ENCODE results near the gene RPS6KL1.
A peak's percentile ranks its signal among the peaks of the same experiment; 100 is the strongest.

The RPS6KL1 gene

GRCh38 chr14:74902941-74903705 is 19.9 kb downstream of the RPS6KL1 start:
- DNase-seq: no peak
- in situ Hi-C loops (cut with MboI; ENCODE audit: low pct_unique_long_range_greater_than_20kb, low sequenced_read_pairs): loop anchor here (25.0 kb wide), 1 partner anchor 184 kb away; no protein-coding TSS in a partner anchor

DNA sequence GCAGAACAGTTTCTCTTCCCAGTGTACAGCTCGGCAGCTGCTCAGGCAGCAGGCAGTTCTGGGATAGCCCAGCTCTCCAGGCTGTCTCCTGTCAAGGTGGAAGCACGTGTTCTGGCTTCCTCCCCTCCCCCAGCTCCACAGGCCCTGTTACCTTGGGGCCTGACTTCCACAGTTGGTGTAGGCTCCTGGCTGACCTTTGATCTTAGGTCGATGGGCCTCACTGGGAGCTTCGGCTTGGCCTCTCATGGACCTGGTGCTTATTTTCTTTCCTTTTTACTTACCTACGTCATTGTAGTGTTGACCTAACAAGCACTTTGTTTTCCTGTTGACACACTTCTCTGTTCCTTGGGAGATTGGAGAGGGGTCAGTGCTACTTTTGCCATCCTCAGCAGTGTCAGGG is 24.4 kb downstream of the RPS6KL1 start:
- DNase-seq: no peak
- in situ Hi-C loops (cut with MboI; ENCODE audit: low pct_unique_long_range_greater_than_20kb, low sequenced_read_pairs): no loop called here

DNA sequence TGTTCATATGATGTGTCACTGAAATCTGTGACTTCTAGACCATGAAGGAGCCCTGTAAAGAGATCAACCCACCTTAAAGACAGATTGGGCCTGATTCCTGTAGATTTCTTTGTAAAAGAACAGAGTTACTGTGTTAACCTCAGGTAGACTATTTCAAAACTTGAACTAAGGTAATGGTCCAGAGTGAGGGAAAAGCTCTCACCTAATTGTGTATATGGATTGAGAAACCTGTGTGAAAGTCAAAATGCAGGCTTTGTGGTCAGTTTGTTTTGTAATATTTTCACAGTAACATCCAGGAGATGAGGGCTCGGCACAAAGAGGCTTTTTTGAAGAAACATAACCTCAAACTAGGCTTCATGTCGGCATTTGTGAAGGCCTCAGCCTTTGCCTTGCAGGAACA is 25.0 kb downstream of the RPS6KL1 start:
- in situ Hi-C loops (cut with MboI; ENCODE audit: low pct_unique_long_range_greater_than_20kb, low sequenced_read_pairs): no loop called here
- no peak for DNase-seq

GRCh38 chr14:74897642-74898041 is 25.4 kb downstream of the RPS6KL1 start:
- in situ Hi-C loops (cut with MboI; ENCODE audit: low pct_unique_long_range_greater_than_20kb, low sequenced_read_pairs): no loop called here
- no peak for DNase-seq

GRCh38 chr14:74896400-74896799 is 26.7 kb downstream of the RPS6KL1 start:
- in situ Hi-C loops (cut with MboI; ENCODE audit: low pct_unique_long_range_greater_than_20kb, low sequenced_read_pairs): no loop called here
- DNase-seq: no peak

GRCh38 chr14:74893614-74894091 is 29.4 kb downstream of the RPS6KL1 start:
- DNase-seq: peak; percentile 40
- in situ Hi-C loops (cut with MboI; ENCODE audit: low pct_unique_long_range_greater_than_20kb, low sequenced_read_pairs): no loop called here

- in situ Hi-C loops (cut with MboI; ENCODE audit: low pct_unique_long_range_greater_than_20kb, low sequenced_read_pairs): no loop called here
- DNase-seq: no peak
Observed at GRCh38 chr14:74892745-74893144, 30.3 kb downstream of the RPS6KL1 start.

- no peak for DNase-seq
- in situ Hi-C loops (cut with MboI; ENCODE audit: low pct_unique_long_range_greater_than_20kb, low sequenced_read_pairs): no loop called here
Observed at GRCh38 chr14:74891870-74892269, 31.2 kb downstream of the RPS6KL1 start.

DNA sequence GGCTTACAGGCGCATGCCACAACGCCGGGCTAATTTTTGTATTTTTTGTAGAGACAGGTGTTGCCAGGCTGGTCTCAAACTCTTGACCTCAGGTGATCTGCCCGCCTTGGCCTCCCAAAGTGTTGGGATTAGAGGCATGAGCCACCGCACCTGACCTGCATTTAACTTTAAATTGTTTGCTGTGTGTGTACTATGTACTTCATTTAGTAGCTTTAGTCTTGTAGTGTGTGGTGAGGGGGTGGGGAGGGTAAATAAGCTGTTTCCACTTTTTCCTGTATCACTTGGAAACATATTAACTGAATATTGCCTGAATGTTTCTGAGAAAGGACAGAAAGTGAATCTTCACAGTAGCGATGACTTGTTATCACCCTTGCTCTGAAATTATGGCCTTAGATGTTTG is 32.8 kb downstream of the RPS6KL1 start:
- in situ Hi-C loops (cut with MboI; ENCODE audit: low pct_unique_long_range_greater_than_20kb, low sequenced_read_pairs): no loop called here

DNA sequence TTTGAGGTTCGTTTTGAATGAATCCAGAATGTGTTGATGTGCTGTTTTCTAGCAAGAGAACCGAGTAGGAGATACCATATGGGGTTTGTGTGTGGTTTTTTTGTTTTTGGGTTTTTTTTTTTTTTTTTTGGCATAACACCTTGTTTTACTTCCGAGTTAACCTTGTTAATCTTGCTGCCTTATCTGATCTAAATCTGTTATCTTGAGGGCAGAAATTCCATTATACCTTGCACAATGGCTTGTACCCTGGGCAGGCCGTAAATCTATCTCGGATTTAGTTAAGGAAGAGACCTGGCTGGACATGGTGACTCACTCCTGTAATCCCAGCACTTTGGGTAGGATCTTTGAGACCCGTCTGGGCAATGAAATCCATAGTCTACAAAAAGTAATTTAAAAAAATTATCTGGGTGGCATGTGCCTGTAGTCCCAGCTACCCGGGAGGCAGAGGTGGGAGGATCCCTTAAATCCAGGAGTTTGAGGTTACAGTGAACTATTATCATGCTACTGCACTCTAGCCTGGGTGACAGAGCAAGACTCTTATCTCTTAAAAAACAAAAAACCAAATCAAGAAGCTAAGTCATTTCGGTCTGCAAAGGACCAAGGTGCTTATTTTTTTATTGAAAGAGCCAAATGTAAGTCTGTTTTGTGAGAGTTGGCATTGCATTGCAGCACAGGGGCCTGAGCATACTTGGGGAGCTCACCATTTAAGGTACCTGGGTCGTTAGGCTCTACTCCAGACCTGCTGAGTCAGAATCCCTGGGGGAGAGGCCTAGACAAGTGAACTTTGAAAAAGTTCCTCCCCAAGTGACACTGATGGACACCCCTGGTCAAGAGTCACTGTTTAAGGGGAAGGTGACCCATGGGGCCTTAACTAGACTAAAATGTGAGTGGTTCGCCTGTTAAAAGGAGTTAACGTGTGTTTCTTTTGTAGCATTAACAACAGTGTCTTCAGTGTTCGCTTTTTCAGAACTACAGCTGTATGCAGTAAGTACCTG is 34.6 kb downstream of the RPS6KL1 start:
- in situ Hi-C loops (cut with MboI; ENCODE audit: low pct_unique_long_range_greater_than_20kb, low sequenced_read_pairs): no loop called here
- DNase-seq: no peak

More for the DNA sequence above, 32.8 kb downstream of the RPS6KL1 start:
- no peak for DNase-seq

- DNase-seq: no peak
- in situ Hi-C loops (cut with MboI; ENCODE audit: low pct_unique_long_range_greater_than_20kb, low sequenced_read_pairs): no loop called here
Observed at GRCh38 chr14:74886001-74886400, 37.1 kb downstream of the RPS6KL1 start.

DNA sequence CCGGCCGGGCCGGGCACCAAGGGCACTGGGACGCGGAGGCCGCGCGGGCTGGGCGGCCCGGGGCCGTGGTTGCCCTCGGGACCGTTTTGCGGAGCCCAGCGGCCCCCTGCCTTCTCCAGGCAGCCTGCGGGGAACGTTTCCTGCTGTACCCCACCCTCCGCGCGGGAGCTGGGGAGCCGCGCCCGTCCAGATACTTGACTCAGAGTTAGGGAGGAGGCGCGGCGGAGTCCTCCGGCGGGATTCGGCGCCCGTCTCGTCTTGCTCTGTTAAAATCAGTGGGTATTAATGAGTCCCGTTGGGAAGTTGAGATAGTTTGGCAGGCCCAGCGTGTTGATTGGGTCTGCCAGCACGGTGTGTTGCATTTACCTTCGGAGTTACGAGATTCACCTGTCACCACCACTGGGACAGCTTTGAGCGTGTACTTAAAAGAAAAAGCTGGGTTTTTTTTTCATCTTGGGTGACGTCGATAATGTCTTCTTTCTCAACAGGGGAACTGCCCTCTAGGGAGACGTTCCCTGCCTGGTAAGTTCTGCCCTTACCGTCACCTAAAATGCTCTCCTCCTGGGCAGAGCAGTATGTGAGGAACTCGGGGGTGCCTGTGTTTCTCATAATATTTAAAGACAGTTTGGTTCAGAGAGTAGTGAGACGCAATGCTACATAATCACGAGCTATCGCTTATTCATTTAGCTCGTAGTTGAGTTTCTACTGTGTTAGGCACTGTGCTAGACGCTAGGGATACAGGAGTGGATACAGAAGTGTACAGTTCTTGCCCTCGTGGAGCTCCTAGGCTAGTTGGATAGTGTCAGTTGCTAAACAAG is 40.7 kb downstream of the RPS6KL1 start:
- DNase-seq: peak; percentile 49

GRCh38 chr14:74881431-74882102 is 41.5 kb downstream of the RPS6KL1 start, which contains the start of gene DLST:
Gene DLST, plus strand, starts transcription at chr14:74881916. Its CDS starts 38 bp downstream, at chr14:74881954.
- in situ Hi-C loops (cut with MboI; ENCODE audit: low pct_unique_long_range_greater_than_20kb, low sequenced_read_pairs): no loop called here
- DNase-seq: peak; percentile 92

More for the DNA sequence above, 40.7 kb downstream of the RPS6KL1 start:
- in situ Hi-C loops (cut with MboI; ENCODE audit: low pct_unique_long_range_greater_than_20kb, low sequenced_read_pairs): no loop called here

DNA sequence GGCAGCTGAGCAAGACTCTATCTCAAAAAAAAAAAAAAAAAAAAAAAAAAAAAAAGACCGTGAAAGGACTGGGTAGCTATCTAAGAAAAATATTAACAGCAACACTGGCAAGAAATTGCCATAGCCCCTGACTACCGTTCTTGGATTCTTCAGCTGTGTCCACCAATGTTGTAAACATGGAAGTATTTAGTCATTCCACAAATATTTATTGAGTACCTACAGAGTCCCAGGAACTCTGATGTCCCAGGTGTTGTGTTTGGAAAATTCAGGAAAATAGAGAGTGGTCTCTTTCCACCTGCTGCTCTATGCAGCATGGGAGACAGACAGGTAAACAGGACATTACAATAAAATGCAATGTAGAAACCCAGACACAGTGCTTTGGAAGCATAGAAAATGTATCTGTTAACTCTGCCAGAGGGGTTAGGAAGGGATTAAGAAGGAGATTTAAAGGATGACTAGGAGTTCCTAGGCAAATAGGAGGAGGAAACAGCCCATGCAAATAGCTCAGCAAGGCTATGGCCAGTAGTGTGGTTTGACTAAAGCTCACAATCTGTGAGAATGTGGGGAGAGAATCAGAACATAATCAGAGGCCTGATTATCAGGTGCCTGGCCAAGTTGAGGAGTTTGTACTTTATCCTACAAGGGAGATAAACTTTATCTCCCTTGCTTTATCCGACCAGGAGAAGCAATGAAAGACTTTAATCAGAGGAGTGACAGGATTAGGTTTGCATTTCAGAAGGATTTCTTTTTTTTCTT is 43.5 kb downstream of the RPS6KL1 start:
- in situ Hi-C loops (cut with MboI; ENCODE audit: low pct_unique_long_range_greater_than_20kb, low sequenced_read_pairs): no loop called here
- DNase-seq: no peak

DNA sequence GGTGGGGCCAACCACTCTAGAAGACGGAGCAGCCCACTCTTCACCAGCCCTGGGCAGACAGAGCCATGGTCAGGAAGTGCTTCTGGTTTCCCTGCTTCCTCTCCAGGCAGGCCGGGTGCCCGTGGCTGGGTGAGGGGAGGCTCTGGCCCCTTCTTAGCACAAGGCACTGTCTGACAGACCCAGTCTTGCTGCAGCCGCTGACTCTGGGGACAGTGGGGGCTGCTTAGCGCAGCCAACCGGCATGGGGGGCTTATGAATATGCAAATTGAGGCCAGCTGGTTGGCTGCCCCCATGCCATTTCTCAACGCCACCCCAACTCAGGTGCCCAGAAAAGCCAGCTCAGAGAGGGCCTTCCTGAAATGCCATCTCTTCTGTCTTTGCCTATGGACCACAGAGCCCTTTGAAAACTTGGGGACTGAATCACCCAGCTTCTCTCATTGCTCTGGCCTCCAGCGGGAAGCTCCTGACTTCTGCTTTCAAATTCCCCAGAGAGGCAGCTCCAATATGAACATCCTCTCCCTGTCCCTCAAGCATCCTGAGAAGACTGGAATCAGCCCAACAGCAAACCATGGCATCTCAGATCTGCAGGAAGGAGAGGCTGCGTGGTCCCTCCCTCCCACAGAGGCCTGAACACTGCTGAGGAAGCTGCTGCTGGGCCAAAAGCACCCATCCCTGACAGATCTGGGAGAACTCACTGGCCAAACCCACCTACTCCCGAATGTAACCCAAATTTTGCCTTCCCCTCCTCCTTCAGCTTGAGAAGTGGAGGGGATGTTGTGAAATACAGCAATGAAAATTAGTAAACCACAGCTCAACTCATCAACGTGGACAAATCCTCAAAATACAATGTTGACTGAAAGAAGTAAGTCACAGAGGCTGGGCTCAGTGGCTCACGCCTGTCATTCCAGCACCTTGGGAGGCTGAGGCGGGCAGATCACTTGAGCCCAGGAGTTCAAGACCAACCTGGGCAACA is 46.8 kb downstream of the RPS6KL1 start, which contains the start of gene PROX2:
Gene PROX2 (minus strand): TSS at position 205 of the 973 bp plus-strand sequence. CDS start 12,311 bp downstream, outside the sequence.
- in situ Hi-C loops (cut with MboI; ENCODE audit: low pct_unique_long_range_greater_than_20kb, low sequenced_read_pairs): no loop called here
- peak; percentile 45 for DNase-seq

DNA sequence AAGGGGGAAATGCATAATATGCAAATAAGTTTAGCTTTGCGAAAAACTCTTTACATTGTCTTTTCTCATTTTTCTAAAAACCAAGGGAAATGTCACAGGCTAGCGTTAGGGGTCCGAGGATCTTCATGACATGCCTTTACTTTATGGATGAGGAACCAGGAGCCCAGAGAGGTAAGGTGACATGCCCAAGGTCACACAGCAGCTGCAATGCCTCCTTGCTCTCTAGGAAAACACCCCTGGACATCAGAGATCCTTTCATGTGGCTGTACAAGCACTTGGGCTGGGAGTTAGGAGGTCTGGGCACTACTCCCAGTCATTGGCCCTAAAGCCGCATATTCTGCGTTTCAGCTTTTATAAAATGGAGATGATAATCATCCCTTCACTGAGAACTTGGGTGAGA is 47.9 kb downstream of the RPS6KL1 start:
- in situ Hi-C loops (cut with MboI; ENCODE audit: low pct_unique_long_range_greater_than_20kb, low sequenced_read_pairs): no loop called here
- DNase-seq: no peak

GRCh38 chr14:74871819-74872218 is 51.2 kb downstream of the RPS6KL1 start:
- no peak for DNase-seq
- in situ Hi-C loops (cut with MboI; ENCODE audit: low pct_unique_long_range_greater_than_20kb, low sequenced_read_pairs): no loop called here
